LoVo (cell line): ENCODE data around the gene STXBP6.
"Not testable (repeated sequence)": the region's sequence is repeated elsewhere in the genome, so short reads cannot be mapped to it uniquely, and the experiment has no call there.

Experiments used
- DNase-seq: peaks from one replicate; pipeline ENCODE4 v3.0.0-alpha.2; 2016; ENCODE audit warnings: low spot score

Gene STXBP6

GRCh38 chr14:24853446-24853845 lies 196.5 kb downstream of the STXBP6 start:
- no peak for DNase-seq

DNA sequence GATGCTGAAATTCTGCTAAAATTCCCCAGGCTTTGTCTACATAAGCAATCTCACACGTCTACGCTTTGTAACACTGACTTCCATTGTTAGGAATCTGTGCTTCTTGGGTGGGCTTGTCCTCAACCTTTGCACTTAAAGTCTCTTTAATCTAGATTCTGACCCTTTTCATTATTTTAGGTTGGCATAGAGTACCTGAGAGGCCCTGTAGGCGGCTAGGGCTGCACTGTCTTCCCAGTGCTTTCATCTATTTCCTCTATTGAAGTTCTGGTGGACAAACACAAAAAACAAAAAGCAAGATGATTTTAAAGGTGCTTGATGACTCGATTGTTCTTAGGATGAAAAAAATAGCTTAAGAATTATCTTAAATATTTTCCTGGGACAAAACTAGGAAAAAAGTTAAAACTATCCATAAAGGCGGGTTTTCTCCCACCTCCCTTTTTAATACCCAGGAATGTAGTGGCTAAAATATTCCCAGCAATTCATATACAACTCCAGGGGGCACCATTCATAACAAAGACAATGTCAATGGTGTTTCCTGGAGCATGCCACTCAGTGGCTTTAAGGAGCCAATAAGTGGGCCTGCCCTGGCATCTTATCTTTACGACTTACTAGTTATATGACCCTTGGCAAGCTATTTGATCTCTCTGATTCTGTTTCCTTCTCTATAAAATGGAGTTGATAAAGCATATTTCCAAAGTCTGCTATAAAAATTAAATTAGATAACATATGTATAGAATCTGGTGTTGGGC lies 197.5 kb downstream of the STXBP6 start:
- DNase-seq, result peak; percentile 64

GRCh38 chr14:24851837-24852236 lies 198.1 kb downstream of the STXBP6 start:
- DNase-seq, result no peak

GRCh38 chr14:24851406-24851805 lies 198.5 kb downstream of the STXBP6 start:
- DNase-seq, result no peak

DNA sequence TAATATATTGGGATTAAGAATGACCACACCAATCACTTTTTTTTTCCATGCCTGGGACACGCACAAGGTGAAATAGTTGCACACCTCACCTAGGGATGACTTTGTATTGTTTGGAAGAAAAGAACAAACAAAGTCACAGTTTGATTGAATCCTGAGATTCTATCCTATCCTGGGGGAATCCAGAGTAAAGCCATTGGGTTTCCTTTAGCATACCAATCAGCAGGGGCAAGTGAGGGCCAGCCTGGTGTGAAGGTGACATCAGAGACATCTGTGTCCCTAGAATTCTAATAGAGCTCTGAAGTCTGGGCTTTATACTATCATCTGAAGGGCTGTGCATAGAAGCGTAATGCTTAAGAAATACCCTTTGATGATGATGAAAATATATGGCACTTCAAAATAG lies 199.9 kb downstream of the STXBP6 start:
- DNase-seq, result no peak

- no peak for DNase-seq
Observed at GRCh38 chr14:24849471-24849870, 200.5 kb downstream of the STXBP6 start.

DNA sequence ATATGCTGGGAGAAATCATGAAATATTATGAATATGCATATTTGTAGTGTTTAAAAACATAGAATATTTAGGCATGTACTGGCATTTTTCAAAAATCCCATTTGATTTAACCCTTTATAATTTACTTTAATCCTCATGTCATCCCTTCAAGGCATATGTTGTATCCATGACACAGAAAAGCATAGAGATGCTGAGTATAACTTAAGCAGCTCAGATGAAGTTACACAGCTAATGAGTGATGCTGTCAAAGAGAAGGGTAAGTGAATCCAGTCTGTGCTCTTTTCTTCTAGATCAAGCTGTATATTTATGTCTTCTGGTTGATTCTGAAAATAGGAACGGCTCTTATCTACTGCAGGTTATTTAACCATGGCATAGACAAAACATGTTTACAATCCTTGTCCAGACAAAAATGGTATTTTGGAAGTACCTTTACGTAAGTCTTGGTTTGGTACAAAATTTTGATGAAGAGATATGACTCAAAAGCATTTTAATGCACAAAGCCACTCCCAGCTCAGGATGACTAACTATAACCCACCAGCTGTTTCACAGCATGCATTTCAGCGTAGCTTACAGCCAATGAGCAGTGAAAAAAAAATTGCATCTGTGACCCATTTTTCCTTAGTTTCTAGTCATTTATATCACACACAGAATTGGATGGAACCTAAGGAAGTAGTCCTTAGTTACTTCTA lies 201.7 kb downstream of the STXBP6 start:
- DNase-seq, result no peak

DNA sequence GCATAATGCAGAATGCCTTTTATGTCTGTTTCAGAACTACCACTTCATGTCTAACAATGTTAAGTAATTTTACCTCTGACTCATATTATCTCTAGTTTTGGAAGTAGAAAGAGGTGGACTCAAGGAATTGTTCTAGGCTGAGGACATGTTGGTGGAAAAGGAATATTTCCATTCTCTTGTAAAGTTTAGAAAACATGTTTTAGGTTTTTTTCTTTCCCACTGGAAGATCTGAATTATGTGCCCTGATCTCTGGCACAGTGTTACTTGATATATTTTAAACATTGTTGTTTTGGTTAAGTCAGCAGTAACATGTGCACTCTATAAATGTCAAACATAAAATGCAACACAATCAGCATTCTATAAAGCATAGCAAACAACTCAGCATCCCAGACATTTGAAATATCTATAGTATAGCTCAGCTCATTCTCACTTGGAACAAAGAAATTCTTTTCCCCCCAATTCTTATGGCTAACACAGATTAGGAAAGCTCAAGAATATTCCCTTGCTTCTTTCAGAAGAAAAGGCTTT lies 202.3 kb downstream of the STXBP6 start:
- no peak for DNase-seq

- no peak for DNase-seq
Observed at GRCh38 chr14:24846261-24846660, 203.7 kb downstream of the STXBP6 start.

DNA sequence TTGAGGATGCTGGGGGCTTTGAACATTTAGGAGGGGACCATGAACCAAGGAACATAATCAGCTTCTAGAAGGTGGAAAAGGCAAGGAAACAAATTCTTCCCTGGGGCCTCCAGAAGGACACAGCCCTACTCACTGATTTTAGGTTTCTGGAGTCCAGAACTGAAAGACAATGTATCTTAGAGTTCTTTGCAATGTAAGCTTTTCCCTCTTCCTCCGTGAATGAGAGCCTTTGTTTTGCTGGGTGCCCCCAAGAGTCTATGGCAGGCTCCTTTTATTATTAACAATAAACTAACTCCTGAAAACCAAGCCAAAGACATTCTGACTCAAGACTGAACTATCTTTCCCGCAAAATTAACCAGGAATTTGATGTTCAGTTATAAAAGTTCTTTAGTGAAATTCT lies 204.1 kb downstream of the STXBP6 start:
- DNase-seq, result no peak

- DNase-seq, result no peak
Observed at GRCh38 chr14:24844011-24844410, 205.9 kb downstream of the STXBP6 start.

- no peak for DNase-seq
Observed at GRCh38 chr14:24843494-24843893, 206.5 kb downstream of the STXBP6 start.

GRCh38 chr14:24840204-24840893 lies 209.6 kb downstream of the STXBP6 start:
- peak; percentile 25 for DNase-seq

DNA sequence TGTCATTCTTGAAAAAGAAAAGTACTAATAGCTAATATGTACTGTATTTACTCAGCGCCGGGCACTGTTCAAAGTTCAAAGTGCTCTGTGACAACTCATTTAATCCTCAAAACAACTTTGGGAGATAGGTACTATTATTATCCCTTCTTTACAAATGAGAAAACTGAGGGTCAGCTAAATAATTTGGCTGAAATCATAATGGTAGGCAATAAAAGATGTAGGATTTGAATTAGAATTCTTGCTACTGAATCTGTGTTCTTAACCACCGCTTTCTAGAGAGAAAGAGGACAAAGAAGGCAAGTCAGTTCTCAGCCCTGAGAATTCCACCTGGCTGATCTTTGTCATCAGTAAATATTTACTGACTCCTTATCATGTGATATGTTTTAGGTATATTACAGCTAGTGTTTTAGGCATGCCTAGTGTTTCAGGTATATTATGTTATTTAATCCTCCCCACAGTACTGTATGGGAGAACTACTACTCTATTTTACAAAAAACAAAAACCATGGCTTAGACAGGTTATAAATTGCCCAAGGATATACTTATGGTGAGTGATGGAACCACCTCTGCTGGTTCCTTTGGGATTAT lies 210.2 kb downstream of the STXBP6 start:
- DNase-seq, result peak; percentile 18

DNA sequence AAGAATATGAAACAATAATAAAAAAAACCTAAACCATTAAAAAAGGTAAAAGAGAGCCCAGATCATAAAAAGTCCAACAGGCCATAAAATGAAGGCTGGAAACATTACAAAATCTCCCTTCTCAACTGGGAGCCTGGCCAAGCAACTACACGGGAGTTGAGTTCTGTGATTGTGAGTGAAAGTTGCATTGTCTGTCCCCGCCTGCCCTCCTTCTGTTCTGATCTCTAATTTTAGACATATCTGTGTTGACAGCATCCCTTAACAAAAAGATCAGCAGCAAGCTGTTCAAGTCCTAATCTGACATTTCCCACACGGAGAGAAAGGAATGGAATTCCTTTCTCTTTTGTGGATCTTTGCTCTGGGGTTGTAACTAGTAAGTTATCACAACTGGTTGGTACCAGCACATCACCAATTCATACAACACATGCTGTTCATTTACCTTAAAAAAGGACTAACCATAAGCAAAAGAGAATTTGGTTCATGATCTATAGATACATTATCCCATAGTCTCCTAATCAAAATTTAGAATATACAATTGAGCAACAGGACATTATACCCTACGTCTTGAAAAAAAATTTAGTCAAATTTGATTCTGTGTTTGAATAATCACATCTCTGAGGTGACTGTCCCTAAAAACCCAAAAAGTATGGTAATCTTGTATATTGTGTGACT lies 210.9 kb downstream of the STXBP6 start:
- DNase-seq, result peak; percentile 23

DNA sequence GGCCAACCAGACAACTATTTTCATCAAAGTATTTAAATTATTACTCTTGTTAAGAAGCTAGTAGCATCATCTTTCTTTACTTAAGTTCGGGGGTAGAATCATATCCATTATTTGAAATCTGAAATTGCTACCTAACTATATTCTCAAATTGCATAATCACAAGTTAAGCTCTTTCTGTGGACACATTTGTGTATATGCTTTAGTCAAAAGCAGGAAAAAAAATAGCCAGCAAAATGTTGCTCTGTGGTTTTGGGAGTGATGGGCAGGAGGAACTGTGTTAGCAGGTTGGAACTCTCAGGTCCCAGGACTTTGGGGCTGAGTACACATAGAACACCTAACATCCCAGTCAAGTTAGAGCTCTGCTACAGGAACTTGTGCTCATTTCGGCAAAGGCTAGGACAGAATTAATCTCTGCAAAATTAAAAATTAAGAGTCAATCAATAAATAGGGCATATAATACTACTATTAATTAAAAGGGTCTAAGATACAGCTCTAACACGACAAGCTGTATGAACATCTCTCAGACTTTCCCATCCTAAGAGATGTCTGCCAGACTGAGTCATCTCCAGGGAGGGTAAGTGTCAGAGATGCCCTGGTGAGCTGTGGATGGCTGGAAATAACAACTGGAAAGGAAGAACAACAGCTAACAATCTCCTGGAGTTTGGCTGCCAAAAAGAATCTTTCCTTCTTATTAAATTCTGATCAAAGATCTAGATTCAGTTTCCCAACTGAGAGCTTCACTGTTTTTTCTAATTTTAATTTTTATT lies 212.5 kb downstream of the STXBP6 start:
- DNase-seq, result no peak

GRCh38 chr14:24836324-24836723 lies 213.6 kb downstream of the STXBP6 start:
- DNase-seq, result not testable (repeated sequence)

- no peak for DNase-seq
Observed at GRCh38 chr14:24834956-24835355, 215.0 kb downstream of the STXBP6 start.

DNA sequence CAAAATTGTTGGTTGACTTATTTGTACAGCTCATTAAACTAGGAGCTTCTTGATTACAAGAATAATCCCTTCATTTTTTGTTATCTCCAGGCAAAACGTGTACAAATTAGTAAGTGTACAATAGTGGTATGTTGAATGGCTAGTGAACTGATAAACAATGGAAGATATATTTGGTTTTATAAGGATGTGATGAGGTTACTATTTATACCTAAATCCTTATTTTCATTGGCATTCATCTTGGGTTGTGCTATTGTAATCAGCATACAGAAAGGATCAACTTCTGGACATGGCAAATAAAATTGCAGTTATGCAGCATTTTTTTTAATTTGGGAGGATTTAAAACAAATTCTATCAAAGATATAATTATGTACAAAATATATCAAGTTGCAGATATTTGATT lies 216.6 kb downstream of the STXBP6 start:
- no peak for DNase-seq

- no peak for DNase-seq
Observed at GRCh38 chr14:24831677-24832076, 218.3 kb downstream of the STXBP6 start.

- DNase-seq, result no peak
Observed at GRCh38 chr14:24829862-24830261, 220.1 kb downstream of the STXBP6 start.
